Activated T-helper 9 cell treated with anti-CD3 and anti-CD28 coated beads, Interleukin-2, amount 50 U/mL, for 16 hours (primary cell): ENCODE data around the gene EIPR1.
"Not testable (repeated sequence)": the region's sequence is repeated elsewhere in the genome, so short reads cannot be mapped to it uniquely, and the experiment has no call there.

ENCODE experiments used
- DNase-seq: peaks from one replicate; pipeline ENCODE4 v3.0.0-alpha.2; 2020; ENCODE audit warnings: low read depth

Gene EIPR1

GRCh38 chr2:3286646-3287036 is 91.0 kb downstream of the EIPR1 start:
- not testable (repeated sequence) for DNase-seq

DNA sequence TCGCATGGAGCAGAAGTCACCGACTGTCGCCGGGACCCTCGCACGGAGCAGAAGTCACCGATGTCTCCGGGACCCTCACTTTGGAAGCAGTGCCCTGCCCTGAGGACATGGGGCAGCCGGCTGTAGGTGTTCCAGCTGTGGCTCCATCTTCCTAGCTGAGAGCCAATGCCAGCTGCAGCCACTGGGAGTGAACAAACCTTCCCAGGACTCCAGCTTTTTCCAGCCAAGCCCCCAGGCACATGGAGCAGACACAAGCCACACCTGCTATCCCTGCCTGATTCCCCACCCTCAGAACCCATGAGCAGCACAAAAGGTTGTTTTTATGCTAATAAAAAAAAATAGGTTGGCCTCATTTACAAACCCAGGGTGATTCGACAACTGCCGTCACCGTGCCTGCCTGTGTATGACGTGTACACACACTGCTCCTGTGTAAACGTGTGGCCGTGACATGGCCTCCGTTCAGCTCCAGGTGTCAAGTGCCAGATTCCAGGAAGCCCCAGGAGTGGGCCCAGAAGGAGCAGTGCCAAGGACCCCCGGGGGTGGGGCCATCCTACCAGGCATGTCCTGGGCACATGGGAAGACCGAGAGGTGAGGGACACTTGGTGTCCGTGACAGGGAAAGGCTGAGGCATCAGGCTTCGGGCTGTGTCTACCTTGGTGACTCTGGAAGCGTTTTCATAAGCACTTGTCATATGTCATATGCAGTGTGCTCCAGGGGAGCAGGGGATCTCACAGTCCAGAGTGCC is 91.5 kb downstream of the EIPR1 start:
- DNase-seq, result no peak

- no peak for DNase-seq
Observed at GRCh38 chr2:3284657-3285630, 92.7 kb downstream of the EIPR1 start.

GRCh38 chr2:3283876-3284656 is 93.6 kb downstream of the EIPR1 start:
- not testable (repeated sequence) for DNase-seq

DNA sequence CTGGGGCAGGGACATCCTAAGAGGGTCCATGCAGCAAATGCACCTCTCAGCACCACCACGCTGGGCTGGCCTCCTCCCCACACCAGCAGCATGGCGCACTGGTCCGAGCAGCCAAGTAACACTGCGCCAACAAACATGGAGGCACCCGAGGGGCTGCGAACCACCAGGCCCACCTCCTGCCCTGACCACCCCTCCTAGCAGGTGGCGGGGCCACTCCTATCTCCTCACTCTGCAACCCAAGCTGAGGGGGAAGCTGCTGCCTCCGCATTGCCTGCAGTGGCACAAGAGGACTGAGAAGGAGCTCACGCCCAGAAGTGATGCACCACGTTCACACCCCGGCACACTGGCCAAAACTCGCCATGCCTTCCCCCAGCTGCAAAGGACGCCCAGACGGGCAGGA is 94.4 kb downstream of the EIPR1 start:
- no peak for DNase-seq

GRCh38 chr2:3282056-3282998 is 95.3 kb downstream of the EIPR1 start:
- no peak for DNase-seq

- DNase-seq, result no peak
Observed at GRCh38 chr2:3280683-3281520, 96.7 kb downstream of the EIPR1 start.

GRCh38 chr2:3280197-3280596 is 97.4 kb downstream of the EIPR1 start:
- DNase-seq, result no peak

DNA sequence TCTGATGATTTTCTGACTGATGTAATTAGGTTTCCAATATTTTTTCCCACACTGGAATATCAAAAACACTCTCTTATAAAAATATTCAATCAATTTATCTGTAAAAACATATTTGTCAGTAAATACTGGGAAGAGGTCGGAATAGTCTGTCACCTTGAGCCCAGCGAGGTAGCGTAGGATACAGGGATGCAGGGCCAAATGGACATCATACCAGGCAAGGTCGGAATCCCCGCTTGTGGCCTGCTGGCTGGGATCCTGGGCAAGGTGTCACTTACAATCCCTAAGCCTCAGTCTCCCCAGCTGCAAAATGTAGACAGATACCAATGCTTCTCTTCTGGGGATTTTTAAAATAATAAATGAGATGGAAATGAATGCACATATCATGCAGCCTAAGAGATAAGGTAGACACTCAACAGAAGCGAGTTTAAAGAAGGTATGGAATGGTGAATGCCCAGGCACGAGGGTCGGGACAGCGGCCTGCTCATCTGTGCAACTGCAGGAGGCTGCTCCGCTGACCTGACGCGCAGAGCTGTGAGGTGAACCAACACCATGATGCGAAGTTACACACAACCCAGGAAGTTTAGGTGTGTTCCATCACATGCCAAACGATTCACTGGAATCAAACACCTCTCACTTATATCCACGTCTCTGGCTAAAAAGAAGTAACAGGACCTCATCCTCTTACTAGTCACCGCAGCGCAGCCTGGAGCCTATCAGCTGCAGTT is 98.2 kb downstream of the EIPR1 start:
- no peak for DNase-seq

DNA sequence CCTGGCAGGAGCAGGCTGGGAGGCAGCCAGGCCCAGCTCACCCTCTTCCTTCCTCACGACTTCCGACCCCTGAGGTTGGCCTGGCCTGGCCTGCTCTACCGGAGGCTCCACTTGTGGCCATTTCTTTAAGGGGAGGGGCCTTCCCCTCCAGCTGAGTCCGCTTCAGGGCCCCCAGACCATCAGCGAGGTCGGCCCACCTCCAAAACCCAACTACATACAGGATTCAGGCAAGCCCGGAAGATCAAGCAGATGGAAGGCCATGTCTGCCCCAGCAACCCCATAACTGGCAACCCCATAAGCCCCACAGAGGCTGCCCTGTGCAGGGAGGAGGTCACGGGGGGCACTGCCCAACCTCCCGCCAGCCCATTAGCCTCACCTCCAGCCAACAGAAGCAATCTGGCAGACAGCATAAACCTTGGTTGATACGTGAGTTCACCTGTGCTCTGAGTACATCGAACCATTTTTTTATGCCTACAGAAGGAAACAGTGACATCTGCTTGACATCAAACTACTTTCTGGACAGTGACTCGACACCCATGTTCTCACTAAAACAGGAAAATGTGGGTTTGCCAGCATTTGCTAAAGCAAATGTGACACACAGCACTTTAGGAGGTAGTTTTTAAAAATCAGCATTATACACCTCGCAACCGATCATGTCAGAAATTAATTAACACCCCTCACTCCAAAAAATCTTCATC is 98.9 kb downstream of the EIPR1 start:
- no peak for DNase-seq

GRCh38 chr2:3277748-3278520 is 99.7 kb downstream of the EIPR1 start:
- DNase-seq, result no peak

GRCh38 chr2:3277050-3277747 is 100.4 kb downstream of the EIPR1 start:
- DNase-seq, result no peak

GRCh38 chr2:3272761-3273160 is 104.9 kb downstream of the EIPR1 start:
- no peak for DNase-seq

- DNase-seq, result no peak
Observed at GRCh38 chr2:3270095-3270478, 107.5 kb downstream of the EIPR1 start.

DNA sequence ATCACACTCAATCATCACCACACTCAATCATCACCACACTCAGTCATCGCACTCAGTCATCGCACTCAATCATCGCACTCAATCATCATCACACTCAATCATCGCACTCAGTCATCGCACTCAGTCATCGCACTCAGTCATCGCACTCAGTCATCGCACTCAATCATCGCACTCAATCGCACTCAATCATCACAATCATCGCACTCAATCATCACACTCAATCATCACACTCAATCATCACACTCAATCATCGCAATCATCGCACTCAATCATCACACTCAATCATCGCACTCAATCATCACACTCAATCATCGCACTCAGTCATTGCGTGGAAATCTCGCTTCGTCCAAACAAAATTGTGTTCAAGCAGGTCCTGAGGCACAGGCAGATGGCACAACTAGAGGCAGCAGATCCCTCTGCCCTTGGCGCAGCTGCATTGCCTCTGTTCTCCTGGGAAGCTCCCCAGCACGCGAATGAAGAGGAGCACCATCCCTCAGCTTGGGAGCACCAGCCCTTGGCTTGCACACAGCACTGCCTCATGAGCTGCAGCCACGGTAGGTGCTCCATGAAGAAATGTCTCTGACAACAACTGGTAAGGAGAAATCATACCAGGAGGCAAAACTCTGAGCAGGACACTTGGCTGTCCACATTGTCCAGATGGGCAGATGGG is 108.1 kb downstream of the EIPR1 start:
- DNase-seq, result no peak

- no peak for DNase-seq
Observed at GRCh38 chr2:3268705-3269029, 109.0 kb downstream of the EIPR1 start.
